Urothelium cell line (cell line): ENCODE measurements around the gene NPC1.
"Not testable (repeated sequence)": the region's sequence is repeated elsewhere in the genome, so short reads cannot be mapped to it uniquely, and the experiment has no call there.

Experiments used
- DNase-seq: peaks from one replicate; pipeline ENCODE4 v3.0.0; 2011; ENCODE audit warnings: low spot score, mixed read lengths
- FAIRE-seq: peaks from 2 replicates; lab custom pipeline; 2011; peaks lifted over from hg19 to GRCh38; lab: Jason Lieb, UNC

NPC1 gene

DNA sequence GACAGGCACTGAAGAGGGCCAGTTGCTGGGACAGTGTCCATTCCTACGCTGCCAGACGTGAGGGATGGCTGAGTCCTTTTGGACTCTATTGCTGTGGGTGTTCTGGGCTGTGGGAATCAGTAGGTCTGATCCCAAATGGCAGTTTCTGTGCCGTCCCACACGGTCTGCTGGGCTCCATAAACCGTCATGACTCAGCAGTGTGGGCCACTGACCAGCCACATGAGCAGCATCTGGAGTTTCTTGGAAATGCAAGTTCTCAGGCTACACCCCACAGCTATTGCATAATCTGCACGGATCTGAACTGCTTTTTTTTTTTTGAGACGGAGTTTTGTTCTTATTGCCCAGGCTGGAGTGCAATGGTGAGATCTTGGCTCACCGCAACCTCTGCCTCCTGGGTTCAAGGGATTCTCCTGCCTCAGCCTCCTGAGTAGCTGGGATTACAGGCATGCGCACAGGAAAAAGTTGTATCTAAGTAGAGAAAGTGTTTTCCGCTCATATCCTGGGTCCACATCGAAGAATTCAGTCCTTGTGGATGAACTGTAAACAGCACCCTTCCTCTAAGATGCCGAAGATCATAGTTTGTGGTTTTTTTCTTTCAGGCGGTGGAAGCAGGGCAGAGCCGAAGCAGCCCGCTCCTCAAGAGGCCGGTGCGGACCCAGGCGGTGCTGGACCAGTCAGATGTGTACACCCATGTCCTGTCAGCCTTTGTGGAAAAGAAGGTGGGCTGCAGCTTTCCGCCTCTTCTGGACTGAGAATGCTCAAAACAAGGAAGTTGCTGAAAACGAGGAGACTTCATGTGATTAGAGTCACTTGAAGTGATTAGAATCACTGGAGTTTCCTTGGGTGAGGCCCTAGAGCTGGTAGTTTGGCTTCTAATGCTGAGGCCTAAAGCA is 57.5 kb downstream of the NPC1 start:
- DNase-seq (no peak), FAIRE-seq (no peak)

GRCh38 chr18:23526501-23527063 is 59.7 kb downstream of the NPC1 start:
- DNase-seq (no peak), FAIRE-seq (no peak)

- DNase-seq = no peak
- FAIRE-seq = no peak
These were observed 62.0 kb downstream of the NPC1 start for GRCh38 chr18:23524213-23524707.

DNA sequence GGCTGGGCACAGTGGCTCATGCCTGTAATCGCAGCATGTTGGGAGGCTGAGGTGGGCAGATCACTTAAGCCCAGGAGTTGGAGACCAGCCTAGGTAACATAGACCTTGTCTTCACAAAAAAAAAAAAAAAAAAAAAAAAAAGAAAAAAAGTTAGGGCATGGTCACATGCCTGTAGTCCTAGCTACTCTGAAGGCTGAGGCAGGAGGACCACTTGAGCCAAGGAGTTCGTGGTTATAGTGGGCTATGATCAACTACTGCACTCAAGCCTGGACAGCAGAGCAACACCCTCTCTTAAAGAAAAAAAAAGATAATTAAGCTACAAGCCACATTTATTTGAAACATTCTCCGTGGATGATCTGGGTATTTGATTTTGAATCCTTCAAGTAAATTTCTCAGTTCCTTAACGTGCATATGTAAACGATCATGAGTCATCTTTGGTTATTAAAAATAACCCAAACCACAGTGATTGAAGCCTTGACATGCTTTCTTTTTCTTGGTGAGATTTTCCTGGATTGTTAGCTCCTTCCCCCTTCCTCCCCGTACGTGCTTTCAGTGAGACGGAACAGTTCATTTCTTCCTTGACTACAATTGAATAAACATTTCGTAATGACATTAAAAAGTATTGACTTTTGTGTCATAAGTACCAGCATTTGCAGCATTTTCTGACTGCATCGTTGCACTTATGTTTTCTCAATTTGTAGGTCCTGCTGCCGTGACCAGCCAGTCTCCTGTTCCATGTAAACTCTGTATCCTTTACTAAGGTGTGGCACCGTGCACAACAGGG is 62.7 kb downstream of the NPC1 start:
- DNase-seq (no peak), FAIRE-seq (no peak)

GRCh38 chr18:23521907-23522306 is 64.4 kb downstream of the NPC1 start:
- no peak for DNase-seq
- FAIRE-seq = no peak

GRCh38 chr18:23521271-23521670 is 65.0 kb downstream of the NPC1 start:
- no peak for FAIRE-seq
- DNase-seq = no peak

DNA sequence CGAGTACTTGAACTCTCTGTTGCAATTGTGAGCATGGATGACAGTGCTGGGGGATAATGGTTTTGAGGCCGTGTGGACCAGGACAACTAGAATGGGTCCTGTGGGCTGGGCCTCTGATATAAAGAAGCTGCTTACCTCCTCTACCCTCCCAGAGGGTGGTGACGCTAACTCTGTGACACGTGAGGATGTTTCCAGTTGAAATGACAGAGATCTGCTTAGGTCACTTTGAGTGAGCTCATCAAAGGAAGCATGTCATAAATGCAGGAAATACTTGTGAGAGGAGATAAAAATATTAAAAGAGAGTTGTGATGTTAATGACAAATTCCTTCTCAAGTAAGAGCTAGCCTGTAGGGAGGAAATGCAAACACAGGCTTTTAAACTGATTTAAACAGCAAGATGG is 66.6 kb downstream of the NPC1 start:
- no peak for FAIRE-seq
- no peak for DNase-seq

- DNase-seq (peak; percentile 47), FAIRE-seq (no peak)
These were observed 70.3 kb downstream of the NPC1 start for GRCh38 chr18:23515911-23516546.

- no peak for FAIRE-seq
These were observed 73.7 kb downstream of the NPC1 start for GRCh38 chr18:23512641-23513040.

DNA sequence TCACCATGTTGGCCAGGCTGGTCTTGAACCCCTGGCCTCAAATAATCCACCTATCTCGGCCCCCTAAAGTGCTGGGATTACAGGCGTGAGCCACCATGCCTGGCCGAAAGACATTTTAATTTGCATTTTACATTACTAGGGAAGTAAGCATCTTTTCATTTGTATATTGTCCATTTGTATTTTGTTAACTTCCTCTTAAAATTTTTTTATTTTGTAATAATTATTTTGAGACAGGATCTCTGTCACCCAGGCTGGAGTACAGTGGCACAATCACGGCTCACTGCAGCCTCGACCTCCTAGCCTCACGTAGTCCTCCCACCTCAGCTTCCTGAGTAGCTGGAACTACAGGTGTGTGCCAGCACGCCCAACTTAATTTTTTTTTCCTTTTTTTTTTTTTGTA is 74.1 kb downstream of the NPC1 start:
- FAIRE-seq = not testable (repeated sequence)

More at GRCh38 chr18:23512641-23513040, 73.7 kb downstream of the NPC1 start:
- DNase-seq = no peak

DNA sequence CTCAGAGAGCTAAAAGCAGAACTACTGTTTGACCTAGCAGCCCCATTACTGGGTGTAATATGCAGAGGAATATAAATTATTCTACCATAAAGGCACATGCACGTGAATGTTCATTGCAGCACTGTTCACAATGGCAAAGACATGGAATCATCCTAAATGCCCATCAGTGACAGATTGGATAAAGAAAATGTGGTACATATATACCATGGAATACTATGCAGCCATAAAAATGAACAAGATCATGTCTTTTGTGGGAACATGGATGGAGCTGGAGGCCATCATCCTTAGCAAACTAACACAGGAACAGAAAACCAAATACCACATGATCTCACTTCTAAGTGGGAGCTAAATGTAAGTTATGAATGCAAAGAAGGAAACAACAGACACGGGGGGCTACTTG is 75.4 kb downstream of the NPC1 start:
- FAIRE-seq = not testable (repeated sequence)

More for the DNA sequence above, 74.1 kb downstream of the NPC1 start:
- DNase-seq = not testable (repeated sequence)

DNA sequence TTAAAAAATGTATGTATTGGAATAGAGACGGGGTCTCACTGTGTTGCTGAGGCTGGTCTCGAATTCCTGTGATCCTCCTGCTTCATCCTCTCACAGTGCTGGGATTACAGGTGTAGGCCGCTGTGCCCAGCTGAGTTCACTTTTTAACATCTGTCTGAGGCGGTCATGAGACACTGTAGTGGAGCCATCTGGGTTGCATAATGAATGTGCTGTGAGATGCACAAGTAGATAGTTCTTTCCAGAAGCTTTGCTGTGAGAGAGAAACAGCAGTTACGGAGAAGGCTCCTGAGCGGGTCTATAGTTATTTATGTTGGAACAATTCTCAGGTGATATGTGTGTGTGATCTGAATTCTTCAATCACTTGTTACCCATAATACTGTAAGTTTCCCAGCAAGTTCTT is 79.9 kb downstream of the NPC1 start:
- DNase-seq (no peak), FAIRE-seq (no peak)

More for the DNA sequence above, 75.4 kb downstream of the NPC1 start:
- DNase-seq = not testable (repeated sequence)

DNA sequence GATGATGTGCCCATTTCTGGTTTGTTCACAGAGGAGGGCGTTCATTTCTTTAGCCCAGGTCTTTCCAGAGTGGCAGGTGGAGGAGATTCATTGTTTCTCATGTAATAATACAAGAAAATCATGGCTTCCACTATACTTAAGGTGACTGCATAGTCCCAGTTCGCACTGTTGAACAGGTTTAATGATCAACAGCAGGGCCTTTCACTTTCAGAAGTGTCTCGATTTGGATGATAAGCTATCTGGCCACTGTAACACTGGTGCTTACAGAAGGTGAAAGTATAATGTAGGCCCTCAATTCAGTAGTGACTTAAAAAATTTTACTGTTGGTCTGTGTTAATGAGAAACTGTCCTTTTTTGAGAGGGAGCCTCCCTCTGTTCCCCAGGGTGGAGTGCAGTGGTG is 81.6 kb downstream of the NPC1 start:
- FAIRE-seq = no peak
- DNase-seq = no peak

- FAIRE-seq (no peak), DNase-seq (no peak)
These were observed 82.4 kb downstream of the NPC1 start for GRCh38 chr18:23503963-23504344.

DNA sequence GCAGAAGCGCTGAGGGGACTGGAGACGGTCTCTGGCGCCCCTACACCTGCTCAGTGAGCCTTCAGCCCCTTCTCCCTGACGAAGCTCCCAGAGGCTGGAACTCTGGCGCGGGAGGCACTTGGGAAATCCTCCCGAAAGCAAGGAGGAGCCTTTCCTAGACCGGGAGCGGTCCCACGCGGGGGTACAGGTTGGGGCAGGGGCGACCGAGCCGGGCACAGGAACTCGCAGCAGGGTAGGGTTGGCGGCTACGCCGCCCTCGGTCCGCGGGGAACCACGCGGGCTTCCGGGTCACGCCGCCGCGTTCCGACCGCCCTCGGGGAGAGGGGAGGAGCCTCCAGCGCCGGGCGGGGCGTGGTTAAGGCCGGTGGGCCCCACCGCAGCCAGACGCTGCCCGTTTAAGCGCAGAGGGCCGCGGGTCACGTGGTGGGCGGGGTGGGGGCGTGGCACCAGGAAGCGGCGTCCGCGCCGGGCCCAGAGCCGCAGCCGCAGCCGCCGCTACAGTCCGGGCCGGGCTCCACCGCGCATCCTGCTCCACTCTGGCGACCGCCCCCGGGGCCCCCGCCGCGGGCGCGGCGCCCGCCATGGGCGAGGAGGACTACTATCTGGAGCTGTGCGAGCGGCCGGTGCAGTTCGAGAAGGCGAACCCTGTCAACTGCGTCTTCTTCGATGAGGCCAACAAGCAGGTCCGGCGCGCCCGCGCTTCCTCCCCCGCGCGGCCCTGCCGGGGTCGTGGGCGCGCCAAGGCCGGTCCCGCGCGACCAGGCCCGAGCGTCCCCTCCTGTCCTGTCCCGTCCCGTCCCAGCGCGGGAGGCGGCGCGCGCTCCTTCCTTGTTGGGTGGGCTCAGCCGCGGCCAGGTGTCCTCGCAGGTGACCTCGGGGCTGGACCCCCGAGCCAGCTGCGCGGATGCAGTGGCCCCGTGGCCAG is 83.0 kb downstream of the NPC1 start, which contains the start of gene RMC1:
TSS of gene RMC1 (plus strand) at position 474 of the 925 bp plus-strand sequence. CDS start at position 582, 108 bp downstream.
- DNase-seq = peak; percentile 84
- FAIRE-seq = no peak

DNA sequence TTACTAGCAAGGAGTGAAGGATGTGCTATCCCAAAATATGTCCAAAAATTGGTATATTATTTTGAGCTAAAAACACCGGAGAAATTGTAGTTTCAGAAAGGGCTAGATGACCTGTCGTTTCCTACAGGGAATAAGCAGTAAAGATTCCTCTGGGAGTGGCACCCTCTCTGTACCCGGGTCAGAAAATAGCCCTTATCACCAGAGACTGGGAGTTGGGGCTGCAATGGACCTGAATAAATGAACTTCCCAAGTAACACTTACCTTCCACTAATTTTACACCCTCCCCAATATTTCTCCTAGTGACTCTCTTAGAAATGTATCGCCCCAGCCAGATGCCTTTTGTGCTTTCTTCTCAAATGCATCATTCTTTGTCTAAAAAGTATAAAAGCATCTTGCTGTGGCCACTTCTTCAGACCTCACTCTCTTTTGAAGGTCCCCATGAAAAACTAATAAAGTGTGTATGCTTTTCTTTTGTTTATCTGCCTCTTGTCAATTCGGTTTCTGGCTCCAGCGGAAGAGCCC is 83.7 kb downstream of the NPC1 start:
- FAIRE-seq (no peak), DNase-seq (no peak)

DNA sequence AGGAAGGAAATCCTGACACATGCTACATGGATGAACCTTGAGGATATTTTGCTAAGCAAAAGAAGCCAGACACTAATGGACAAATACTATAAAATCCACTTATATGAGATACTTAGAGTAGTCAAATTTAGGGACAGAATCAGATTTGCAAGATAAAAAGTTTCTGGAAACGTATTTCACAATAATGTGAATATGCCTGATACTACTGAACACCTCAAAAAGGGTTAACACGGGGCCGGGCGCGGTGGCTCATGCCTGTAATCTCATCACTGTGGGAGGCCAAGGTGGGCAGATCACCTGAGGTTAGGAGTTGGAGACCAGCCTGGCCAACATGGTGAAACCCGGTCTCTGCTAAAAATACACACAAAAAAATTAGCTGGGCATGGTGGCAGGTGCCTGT is 84.7 kb downstream of the NPC1 start:
- DNase-seq = no peak
- no peak for FAIRE-seq

- DNase-seq (no peak), FAIRE-seq (no peak)
These were observed 87.0 kb downstream of the NPC1 start for GRCh38 chr18:23499291-23499781.

DNA sequence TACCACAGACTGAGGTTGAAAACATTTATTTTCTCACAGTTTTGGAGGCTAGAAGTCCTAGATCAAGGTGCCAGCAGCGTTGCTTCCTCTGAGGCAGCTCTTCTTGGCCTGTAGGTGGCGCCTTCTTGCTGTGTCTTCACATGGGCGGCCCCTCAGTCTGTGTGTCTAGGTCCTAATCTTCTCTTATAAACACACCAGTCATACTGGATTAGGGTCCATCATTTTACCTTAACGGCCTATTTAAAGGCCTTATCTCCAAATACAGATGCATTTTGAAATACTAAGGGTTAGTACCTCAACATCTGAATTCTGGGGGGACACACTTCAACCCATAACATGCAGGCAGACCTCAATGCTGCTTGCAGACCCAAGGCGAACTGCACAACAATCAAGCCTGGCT is 87.4 kb downstream of the NPC1 start:
- DNase-seq (peak; percentile 10), FAIRE-seq (no peak)
